Lower leg skin (tissue), 4 donors: ENCODE results near the gene RDH14. TPM values are rescaled to one million over a fixed set of nuclear protein-coding genes. Genes with fewer than 3 reads are reported as not detected.

Experiments used
- DNase-seq, 2 donors: peaks; one replicate each; pipeline ENCODE4 v3.0.0-alpha.2; 2019; ENCODE audit warnings: low spot score in 2 of 2
- H3K4me3 ChIP-seq: fragments of 200-600 bp; sonication (generic); 2 replicates; pipeline ENCODE4 v1.5.1; 2017; ENCODE audit warnings: mild to moderate bottlenecking, low read depth; ENCODE audit not compliant: poor library complexity, severe bottlenecking
- CTCF ChIP-seq, 3 donors: fragments of 450-650 bp; IDR thresholded peaks; one replicate each; pipeline ENCODE4 v1.5.1; 2016; ENCODE audit warnings: antibody characterized with exemption in 3 of 3, mild to moderate bottlenecking in 3 of 3, moderate library complexity in 2 of 3
- POLR2A ChIP-seq, 2 donors: fragments of 450-650 bp; IDR thresholded peaks; one replicate each; pipeline ENCODE4 v1.6.1; 2016 to 2017; ENCODE audit warnings: antibody characterized with exemption in 2 of 2, mild to moderate bottlenecking in 1 of 2, moderate library complexity in 1 of 2
- WGBS, 2 donors: methylation state at CpG; one replicate each; pipeline ENCODE4 v1.1.5; 2018; 5-methylcytosine and 5-hydroxymethylcytosine counted together
- intact Hi-C: fragments of 100-400 bp; cut with DNase I; formaldehyde crosslinking; loops from one replicate; pipeline ENCODE4 v1.15.0; 2023; ENCODE audit warnings: low total_unique reads
- total RNA-seq, 4 donors: library from RNA; depleted of rRNA; stranded (reverse); fragments of >200 nt; gene quantifications; one replicate each; pipeline ENCODE4 v1.1.0, GENCODE V29; 2016

The RDH14 gene
- total RNA-seq, 4 donors from 2014 or later = 22.0 to 39.0 (median 32.3) TPM

GRCh38 chr2:18566145-18566769 lies 5.8 kb upstream of the RDH14 start:
- TF ChIP-seq CTCF (IDR thresholded peaks at IDR 0.05) (no peak), POLR2A (IDR thresholded peaks at IDR 0.05) (no peak)
- intact Hi-C loops = no loop called here
- H3K4me3 ChIP-seq = no peak overlapping the region
- DNase-seq = no peak
- 90 to 93% methylated on average over 1 of the region's 1 CpG for WGBS, 2 donors

GRCh38 chr2:18560797-18561085 lies 288 bp upstream of the RDH14 start:
- peak overlapping the region; percentile 82 for H3K4me3 ChIP-seq
- DNase-seq = no peak
- WGBS, 2 donors = 0% methylated on average over 2 to 3 of the region's 3 CpGs
- intact Hi-C loops = no loop called here
- TF ChIP-seq CTCF (IDR thresholded peaks at IDR 0.05) (no peak), POLR2A (IDR thresholded peaks at IDR 0.05) (no peak)

- 1 to 3% methylated on average over 11 of the region's 11 CpGs for WGBS, 2 donors
- intact Hi-C loops = no loop called here
- TF ChIP-seq POLR2A (IDR thresholded peaks at IDR 0.05) (no peak), CTCF (IDR thresholded peaks at IDR 0.05) (no peak)
- DNase-seq = no peak
- H3K4me3 ChIP-seq = peak overlapping the region; percentile 82
These were observed 872 bp downstream of the RDH14 start for GRCh38 chr2:18559531-18560030.

- intact Hi-C loops = no loop called here
- WGBS, 2 donors = 57 to 58% methylated on average over 1 of the region's 1 CpG
- H3K4me3 ChIP-seq = no peak overlapping the region
- DNase-seq = no peak
- no peak for TF ChIP-seq POLR2A (IDR thresholded peaks at IDR 0.05)
- TF ChIP-seq CTCF (IDR thresholded peaks at IDR 0.05) = no peak
These were observed 2.0 kb downstream of the RDH14 start for GRCh38 chr2:18558458-18558857.

GRCh38 chr2:18557121-18557520 lies 3.3 kb downstream of the RDH14 start:
- TF ChIP-seq POLR2A (IDR thresholded peaks at IDR 0.05) (no peak), CTCF (IDR thresholded peaks at IDR 0.05) (no peak)
- DNase-seq = no peak
- no peak overlapping the region for H3K4me3 ChIP-seq
- intact Hi-C loops = no loop called here
- WGBS, 2 donors = 86 to 88% methylated on average over 2 of the region's 2 CpGs
